ENCODE results near the gene PYGO1. TPM values are rescaled to one million over a fixed set of nuclear protein-coding genes. Genes with fewer than 3 reads are reported as not detected.

Gene PYGO1
- total RNA-seq, 1 donor from 2014 or later = 0.02 TPM

- intact Hi-C loops (cut with micrococcal nuclease) = no loop called here
- POLR2A ChIA-PET = no interaction called here
- no peak for TF ChIP-seq CTCF (IDR thresholded peaks at IDR 0.05)
- ATAC-seq (ENCODE audit: low read depth) (no peak), DNase-seq (no peak)
- Mint-ChIP-seq H3K4me1 (peaks cover 3% of the 10 kb centered on the region), H3K4me3 (peak overlapping the region; percentile 67), H3K27ac (no peak overlapping the region), H3K36me3 (ENCODE audit: low read depth) (no peaks in the 10 kb centered on the region), H3K9me3 (no peaks in the 10 kb centered on the region), H3K27me3 (peaks cover 23% of the 10 kb centered on the region)
- CTCF ChIA-PET = no interaction called here
These were observed 1.1 kb upstream of the PYGO1 start for GRCh38 chr15:55589287-55589686.

- intact Hi-C loops (cut with micrococcal nuclease) = no loop called here
- peaks cover 3% of the 10 kb centered on the region for H3K4me1 Mint-ChIP-seq
- peak overlapping the region; percentile 67 for H3K4me3 Mint-ChIP-seq
- no peak overlapping the region for H3K27ac Mint-ChIP-seq
- POLR2A ChIA-PET = no interaction called here
- no peak for ATAC-seq (ENCODE audit: low read depth)
- CTCF ChIA-PET = no interaction called here
- TF ChIP-seq CTCF (IDR thresholded peaks at IDR 0.05) = no peak
- no peak for DNase-seq
- H3K9me3 Mint-ChIP-seq = no peaks in the 10 kb centered on the region
- no peaks in the 10 kb centered on the region for H3K36me3 Mint-ChIP-seq (ENCODE audit: low read depth)
- peaks cover 26% of the 10 kb centered on the region for H3K27me3 Mint-ChIP-seq
These were observed 620 bp upstream of the PYGO1 start for GRCh38 chr15:55588815-55589115.

GRCh38 chr15:55587321-55588069 is 650 bp downstream of the PYGO1 start:
- peak; percentile 21 for DNase-seq
- CTCF ChIA-PET = no interaction called here
- Mint-ChIP-seq H3K9me3 (no peaks in the 10 kb centered on the region), H3K36me3 (ENCODE audit: low read depth) (no peaks in the 10 kb centered on the region), H3K27me3 (peaks cover 29% of the 10 kb centered on the region), H3K4me1 (peaks cover 3% of the 10 kb centered on the region), H3K4me3 (peak overlapping the region; percentile 72), H3K27ac (no peak overlapping the region)
- ATAC-seq (ENCODE audit: low read depth) = no peak
- intact Hi-C loops (cut with micrococcal nuclease) = no loop called here
- POLR2A ChIA-PET = no interaction called here
- TF ChIP-seq CTCF (IDR thresholded peaks at IDR 0.05) = no peak

- intact Hi-C loops (cut with micrococcal nuclease) = no loop called here
- ATAC-seq (ENCODE audit: low read depth) (no peak), DNase-seq (no peak)
- peaks cover 3% of the 10 kb centered on the region for H3K4me1 Mint-ChIP-seq
- H3K9me3 Mint-ChIP-seq = no peaks in the 10 kb centered on the region
- H3K36me3 Mint-ChIP-seq (ENCODE audit: low read depth) = no peaks in the 10 kb centered on the region
- TF ChIP-seq CTCF (IDR thresholded peaks at IDR 0.05) = no peak
- ChIA-PET CTCF (no interaction called here), POLR2A (no interaction called here)
- H3K27me3 Mint-ChIP-seq = peaks cover 32% of the 10 kb centered on the region
- H3K4me3 Mint-ChIP-seq = no peak overlapping the region
- no peak overlapping the region for H3K27ac Mint-ChIP-seq
These were observed 1.3 kb downstream of the PYGO1 start for GRCh38 chr15:55586808-55587207.

- H3K4me3 Mint-ChIP-seq = no peak overlapping the region
- no peaks in the 10 kb centered on the region for H3K4me1 Mint-ChIP-seq
- no peak for TF ChIP-seq CTCF (IDR thresholded peaks at IDR 0.05)
- H3K9me3 Mint-ChIP-seq = no peaks in the 10 kb centered on the region
- POLR2A ChIA-PET = no interaction called here
- CTCF ChIA-PET = no interaction called here
- H3K36me3 Mint-ChIP-seq (ENCODE audit: low read depth) = no peaks in the 10 kb centered on the region
- no peak for DNase-seq
- ATAC-seq (ENCODE audit: low read depth) = no peak
- intact Hi-C loops (cut with micrococcal nuclease) = no loop called here
- H3K27ac Mint-ChIP-seq = no peak overlapping the region
- peaks cover 19% of the 10 kb centered on the region for H3K27me3 Mint-ChIP-seq
These were observed 11.2 kb downstream of the PYGO1 start for GRCh38 chr15:55576943-55577342.
